Activated naive CD8-positive, alpha-beta T cell treated with anti-CD3 and anti-CD28 coated beads, Interleukin-2, amount 10 ng/mL, durations not matched to agents 7 days and 5 days (primary cell): Measurements from ENCODE around the gene MAP3K10. TPM values are rescaled to one million over a fixed set of nuclear protein-coding genes. Genes with fewer than 3 reads are reported as not detected.
"Not testable (repeated sequence)": the region's sequence is repeated elsewhere in the genome, so short reads cannot be mapped to it uniquely, and the experiment has no call there.

Source experiments
- ATAC-seq: fragments of 150-1000 bp; cut with Tn5 transposase; one replicate; pipeline ENCODE4 v1.10.0; 2021; ENCODE audit warnings: low read depth, moderate library complexity
- POLR2A ChIA-PET: fragments of 350-600 bp; sonication (Branson Sonifier 250); formaldehyde crosslinking; loops from one replicate; lab custom pipeline; 2021; ENCODE audit warnings: antibody characterized with exemption; lab: Charles Lee
- DNase-seq: peaks from one replicate; pipeline ENCODE4 v3.0.0; 2021
- H3K27ac Mint-ChIP-seq: one replicate; pipeline ENCODE4 v1.8.0; 2022; ENCODE audit warnings: mild to moderate bottlenecking, mixed read lengths
- H3K27me3 Mint-ChIP-seq: one replicate; pipeline ENCODE4 v1.8.0; 2022; ENCODE audit warnings: mild to moderate bottlenecking, moderate library complexity, mixed read lengths
- H3K36me3 Mint-ChIP-seq: one replicate; pipeline ENCODE4 v1.8.0; 2021; ENCODE audit warnings: mild to moderate bottlenecking, mixed read lengths
- H3K4me1 Mint-ChIP-seq: one replicate; pipeline ENCODE4 v1.8.0; 2021; ENCODE audit warnings: mixed read lengths
- H3K4me3 Mint-ChIP-seq: one replicate; pipeline ENCODE4 v1.8.0; 2022; ENCODE audit warnings: mild to moderate bottlenecking, moderate library complexity, mixed read lengths
- H3K9me3 Mint-ChIP-seq: one replicate; pipeline ENCODE4 v1.8.0; 2021; ENCODE audit warnings: mixed read lengths
- total RNA-seq, 2 experiments: library from RNA; stranded (reverse); gene quantifications; one replicate each; pipeline ENCODE4 v1.2.3, GENCODE V29; 2021

Gene MAP3K10
- 10 to 100 TPM; 25.6 to 26.4 TPM for total RNA-seq

- Mint-ChIP-seq H3K36me3 (no peaks in the 10 kb centered on the region), H3K4me1 (peaks cover 12% of the 10 kb centered on the region), H3K27me3 (peaks cover 4% of the 10 kb centered on the region), H3K4me3 (peak within 1 kb of the TSS; percentile 83), H3K27ac (peak within 1 kb of the TSS; percentile 84), H3K9me3 (no peaks in the 10 kb centered on the region)
- ATAC-seq (peak; percentile 90), DNase-seq (peak; percentile 86)
- POLR2A ChIA-PET: interaction anchor here (0.6 kb wide), 1 partner anchor 23 kb away, joined by 3 read pairs; no protein-coding TSS in a partner anchor
Observed at GRCh38 chr19:40190891-40191835, at the start of gene MAP3K10. Gene MAP3K10 (plus strand): TSS chr19:40191426. CDS start chr19:40192032, 606 bp downstream.

GRCh38 chr19:40141551-40141950, 49.7 kb upstream of the MAP3K10 start:
- no peak overlapping the region for H3K4me3 Mint-ChIP-seq
- ATAC-seq (no peak), DNase-seq (no peak)
- H3K4me1 Mint-ChIP-seq: peaks cover 29% of the 10 kb centered on the region
- H3K36me3 Mint-ChIP-seq: no peaks in the 10 kb centered on the region
- no peak overlapping the region for H3K27ac Mint-ChIP-seq
- POLR2A ChIA-PET: no interaction called here
- no peaks in the 10 kb centered on the region for H3K9me3 Mint-ChIP-seq
- peaks cover 6% of the 10 kb centered on the region for H3K27me3 Mint-ChIP-seq

- POLR2A ChIA-PET: interaction anchor here (0.5 to 1.2 kb wide), 6 partner anchors 20 to 536 kb away, joined by 3 to 6 read pairs (median 4); partner anchors contain the start of gene PSMC4
- DNase-seq (peak; percentile 50), ATAC-seq (peak; percentile 62)
- Mint-ChIP-seq H3K4me3 (peak overlapping the region; percentile 68), H3K4me1 (peaks cover 36% of the 10 kb centered on the region), H3K36me3 (no peaks in the 10 kb centered on the region), H3K27ac (peak overlapping the region; percentile 82), H3K9me3 (no peaks in the 10 kb centered on the region), H3K27me3 (peaks cover 2% of the 10 kb centered on the region)
Observed at GRCh38 chr19:40143612-40144011, 47.6 kb upstream of the MAP3K10 start.

GRCh38 chr19:40144151-40144550, 47.1 kb upstream of the MAP3K10 start:
- H3K27me3 Mint-ChIP-seq: peaks cover 2% of the 10 kb centered on the region
- DNase-seq (no peak), ATAC-seq (peak; percentile 62)
- POLR2A ChIA-PET: interaction anchor here (0.7 to 1.2 kb wide), 4 partner anchors 20 to 434 kb away, joined by 3 to 4 read pairs (median 3); no protein-coding TSS in a partner anchor
- peak overlapping the region; percentile 90 for H3K27ac Mint-ChIP-seq
- H3K4me3 Mint-ChIP-seq: peak overlapping the region; percentile 73
- no peaks in the 10 kb centered on the region for H3K9me3 Mint-ChIP-seq
- peaks cover 36% of the 10 kb centered on the region for H3K4me1 Mint-ChIP-seq
- no peaks in the 10 kb centered on the region for H3K36me3 Mint-ChIP-seq

- Mint-ChIP-seq H3K4me3 (no peak overlapping the region), H3K9me3 (no peaks in the 10 kb centered on the region), H3K27ac (peak overlapping the region; percentile 68), H3K36me3 (no peaks in the 10 kb centered on the region), H3K4me1 (peaks cover 32% of the 10 kb centered on the region), H3K27me3 (peaks cover 2% of the 10 kb centered on the region)
- POLR2A ChIA-PET: interaction anchor here (0.6 to 0.8 kb wide), 2 partner anchors 16 to 1118 kb away, joined by 3 to 6 read pairs; no protein-coding TSS in a partner anchor
- no peak for DNase-seq
- ATAC-seq: no peak
Observed at GRCh38 chr19:40144947-40145748, 46.1 kb upstream of the MAP3K10 start.

- H3K27ac Mint-ChIP-seq, DNase-seq, H3K4me3 Mint-ChIP-seq, ATAC-seq, H3K9me3 Mint-ChIP-seq, H3K27me3 Mint-ChIP-seq, H3K36me3 Mint-ChIP-seq: not testable (repeated sequence)
- peaks cover 32% of the 10 kb centered on the region for H3K4me1 Mint-ChIP-seq
- POLR2A ChIA-PET: interaction anchor here (0.8 kb wide), 1 partner anchor 15 kb away, joined by 3 read pairs; no protein-coding TSS in a partner anchor
Observed at GRCh38 chr19:40145749-40146029, 45.5 kb upstream of the MAP3K10 start.

- Mint-ChIP-seq H3K27ac (no peak overlapping the region), H3K36me3 (no peaks in the 10 kb centered on the region), H3K9me3 (no peaks in the 10 kb centered on the region), H3K4me3 (peak overlapping the region; percentile 1), H3K27me3 (no peaks in the 10 kb centered on the region), H3K4me1 (peaks cover 30% of the 10 kb centered on the region)
- ATAC-seq: no peak
- no peak for DNase-seq
- POLR2A ChIA-PET: no interaction called here
Observed at GRCh38 chr19:40147338-40147692, 43.9 kb upstream of the MAP3K10 start.

GRCh38 chr19:40147693-40148347, 43.4 kb upstream of the MAP3K10 start:
- peaks cover 26% of the 10 kb centered on the region for H3K4me1 Mint-ChIP-seq
- DNase-seq: no peak
- no peak for ATAC-seq
- H3K36me3 Mint-ChIP-seq: no peaks in the 10 kb centered on the region
- POLR2A ChIA-PET: no interaction called here
- H3K27me3 Mint-ChIP-seq: no peaks in the 10 kb centered on the region
- no peak overlapping the region for H3K27ac Mint-ChIP-seq
- peak overlapping the region; percentile 1 for H3K4me3 Mint-ChIP-seq
- no peaks in the 10 kb centered on the region for H3K9me3 Mint-ChIP-seq

GRCh38 chr19:40149501-40149900, 41.7 kb upstream of the MAP3K10 start:
- DNase-seq: no peak
- no peaks in the 10 kb centered on the region for H3K36me3 Mint-ChIP-seq
- no peak for ATAC-seq
- no peaks in the 10 kb centered on the region for H3K27me3 Mint-ChIP-seq
- peaks cover 16% of the 10 kb centered on the region for H3K4me1 Mint-ChIP-seq
- no peak overlapping the region for H3K27ac Mint-ChIP-seq
- H3K9me3 Mint-ChIP-seq: no peaks in the 10 kb centered on the region
- POLR2A ChIA-PET: no interaction called here
- H3K4me3 Mint-ChIP-seq: no peak overlapping the region

GRCh38 chr19:40150170-40150569, 41.1 kb upstream of the MAP3K10 start:
- Mint-ChIP-seq H3K36me3 (no peaks in the 10 kb centered on the region), H3K27ac (no peak overlapping the region), H3K27me3 (no peaks in the 10 kb centered on the region), H3K4me1 (peaks cover 11% of the 10 kb centered on the region), H3K9me3 (no peaks in the 10 kb centered on the region), H3K4me3 (no peak overlapping the region)
- ATAC-seq (no peak), DNase-seq (no peak)
- POLR2A ChIA-PET: no interaction called here

GRCh38 chr19:40154121-40154680, 37.0 kb upstream of the MAP3K10 start:
- Mint-ChIP-seq H3K36me3 (no peaks in the 10 kb centered on the region), H3K27ac (no peak overlapping the region), H3K27me3 (no peaks in the 10 kb centered on the region), H3K4me1 (peaks cover 5% of the 10 kb centered on the region), H3K9me3 (no peaks in the 10 kb centered on the region), H3K4me3 (no peak overlapping the region)
- POLR2A ChIA-PET: interaction anchor here (0.6 kb wide), 1 partner anchor 274 kb away, joined by 3 read pairs; no protein-coding TSS in a partner anchor
- no peak for ATAC-seq
- no peak for DNase-seq

- Mint-ChIP-seq H3K27ac (peak overlapping the region; percentile 42), H3K9me3 (no peaks in the 10 kb centered on the region), H3K36me3 (no peaks in the 10 kb centered on the region), H3K4me3 (peak overlapping the region; percentile 6), H3K27me3 (no peaks in the 10 kb centered on the region), H3K4me1 (peaks cover 5% of the 10 kb centered on the region)
- POLR2A ChIA-PET: no interaction called here
- ATAC-seq (no peak), DNase-seq (no peak)
Observed at GRCh38 chr19:40155749-40156265, 35.4 kb upstream of the MAP3K10 start.
